GM12878 (cell line): Measurements from ENCODE around the gene TBC1D2B. TPM values are rescaled to one million over a fixed set of nuclear protein-coding genes. Genes with fewer than 3 reads are reported as not detected.
A peak's percentile ranks its signal among the peaks of the same experiment; 100 is the strongest.

Source experiments
- ATAC-seq: fragments of 200-7000 bp; cut with Tn5 transposase; 3 replicates; pipeline ENCODE4 v1.9.1; 2020; ENCODE audit warnings: mild to moderate bottlenecking, moderate library complexity
- BruUV-seq: library from RNA; stranded (reverse); fragments of 400-500 nt; replicated peaks from 2 replicates; lab custom pipeline; 2021; lab: Mats Ljungman, UMichigan
- CTCF ChIA-PET: fragments of 300-600 bp; sonication (Branson Sonifier 250); formaldehyde crosslinking; extraction: SDS; loops from one replicate; lab custom pipeline; 2021; ENCODE audit warnings: inconsistent platforms; lab: Yijun Ruan, JAX
- POLR2A ChIA-PET: fragments of 350-600 bp; formaldehyde crosslinking; extraction: SDS; loops from one replicate; lab custom pipeline; 2021; ENCODE audit warnings: inconsistent platforms; lab: Charles Lee
- RAD21 ChIA-PET: fragments of 300-600 bp; sonication (Branson Sonifier 250); formaldehyde crosslinking; loops from one replicate; lab custom pipeline; 2023; ENCODE audit warnings: antibody characterized with exemption; ENCODE audit not compliant: unreplicated experiment; lab: Charles Lee
- SMC1A ChIA-PET: fragments of 300-600 bp; sonication (Branson Sonifier 250); formaldehyde crosslinking; loops from one replicate; lab custom pipeline; 2023; ENCODE audit not compliant: unreplicated experiment, uncharacterized antibody; lab: Charles Lee
- DNase-seq: peaks from one replicate; pipeline ENCODE4 v3.0.0-alpha.2; 2011; ENCODE audit warnings: low read depth, low spot score
- FAIRE-seq: peaks from 3 replicates; lab custom pipeline; 2011; peaks lifted over from hg19 to GRCh38; lab: Jason Lieb, UNC
- H2AFZ ChIP-seq: 2 replicates; pipeline ENCODE4 v1.6.0; 2011; ENCODE audit warnings: low read depth, low read length, control low read depth; ENCODE audit not compliant: control insufficient read depth
- H3K27ac ChIP-seq: 2 replicates; pipeline ENCODE4 v1.5.1; 2011; ENCODE audit warnings: control low read depth; ENCODE audit not compliant: control insufficient read depth, insufficient read depth
- H3K27me3 ChIP-seq, 2 experiments: replicated peaks in 1 of 2; 2 replicates each; pipeline versions ENCODE4 v1.6.0 to v1.6.1; 2011; ENCODE audit warnings: low read length in 1 of 2; ENCODE audit not compliant: control insufficient read depth in 2 of 2, insufficient read depth in 2 of 2
- H3K36me3 ChIP-seq, 2 experiments: 2 replicates each; pipeline ENCODE4 v1.5.1; 2011; ENCODE audit warnings: low read length in 1 of 2; ENCODE audit not compliant: control insufficient read depth in 2 of 2, insufficient read depth in 2 of 2
- H3K4me1 ChIP-seq: 2 replicates; pipeline ENCODE4 v1.6.1; 2011; ENCODE audit warnings: mild to moderate bottlenecking, low read length, moderate library complexity, mixed read lengths; ENCODE audit not compliant: control insufficient read depth, insufficient read depth
- H3K4me2 ChIP-seq: 2 replicates; pipeline ENCODE4 v1.6.0; 2011; ENCODE audit warnings: control low read depth; ENCODE audit not compliant: control insufficient read depth, insufficient read depth
- H3K4me3 ChIP-seq: fragments of 200-600 bp; sonication (generic); 2 replicates; pipeline ENCODE4 v1.5.1; 2016
- H3K79me2 ChIP-seq: 2 replicates; pipeline ENCODE4 v1.6.0; 2011; ENCODE audit warnings: low read length; ENCODE audit not compliant: control insufficient read depth, insufficient read depth
- H3K9ac ChIP-seq: 2 replicates; pipeline ENCODE4 v1.8.0; 2011; ENCODE audit warnings: low read length, control low read depth, mixed read lengths; ENCODE audit not compliant: control insufficient read depth, insufficient read depth
- H3K9me3 ChIP-seq: replicated peaks from 3 replicates; pipeline ENCODE4 v1.5.1; 2011; ENCODE audit warnings: mild to moderate bottlenecking, low read length; ENCODE audit not compliant: control insufficient read depth, insufficient read depth
- H4K20me1 ChIP-seq: 2 replicates; pipeline ENCODE4 v1.6.0; 2011; ENCODE audit not compliant: control insufficient read depth, insufficient read depth
- ASH2L ChIP-seq: fragments of 300-600, 200-600 bp; sonication (generic); IDR thresholded peaks from 2 replicates; pipeline ENCODE4 v1.6.1; 2017; ENCODE audit warnings: low read depth, mild to moderate bottlenecking, borderline replicate concordance
- CEBPB ChIP-seq, 2 experiments: fragments of 150-350 bp in 1 of 2; IDR thresholded peaks; 2 replicates each; pipeline ENCODE4 v1.6.1; 2012 to 2014; ENCODE audit warnings: low read depth in 2 of 2, low read length in 2 of 2, borderline replicate concordance in 1 of 2, inconsistent platforms in 1 of 2
- CREB1 ChIP-seq: IDR thresholded peaks from 2 replicates; pipeline ENCODE4 v1.6.1; 2012; ENCODE audit warnings: low read depth, mild to moderate bottlenecking, inconsistent platforms
- EED ChIP-seq: sonication (generic); IDR thresholded peaks from 2 replicates; pipeline ENCODE4 v1.6.1; 2016; ENCODE audit warnings: antibody characterized with exemption, low read depth
- JUND ChIP-seq: IDR thresholded peaks from 2 replicates; pipeline ENCODE4 v1.6.1; 2012; ENCODE audit warnings: low read depth, mild to moderate bottlenecking, low read length, improper control_type of control experiment, moderate library complexity
- PBX3 ChIP-seq: IDR thresholded peaks from 2 replicates; pipeline ENCODE4 v1.6.1; 2011; ENCODE audit warnings: mild to moderate bottlenecking, low read depth, low read length, moderate library complexity; ENCODE audit not compliant: insufficient replicate concordance
- POLR2A ChIP-seq: IDR thresholded peaks from 2 replicates; pipeline ENCODE4 v1.6.1; 2011; ENCODE audit warnings: low read depth, mild to moderate bottlenecking, low read length
- POLR2AphosphoS5 ChIP-seq: IDR thresholded peaks from 2 replicates; pipeline ENCODE4 v1.6.1; 2011; ENCODE audit warnings: mild to moderate bottlenecking, low read length, inconsistent platforms
- RAD51 ChIP-seq: fragments of 450-650 bp; IDR thresholded peaks from 2 replicates; pipeline ENCODE4 v1.6.1; 2016; ENCODE audit warnings: moderate library complexity, mild to moderate bottlenecking, inconsistent platforms
- TBL1XR1 ChIP-seq: IDR thresholded peaks from 2 replicates; pipeline ENCODE4 v1.6.1; 2012; ENCODE audit warnings: low read depth, low read length, improper control_type of control experiment
- ZNF384 ChIP-seq: IDR thresholded peaks from 2 replicates; pipeline ENCODE4 v1.6.1; 2012; ENCODE audit warnings: low read depth, mild to moderate bottlenecking, low read length, improper control_type of control experiment, borderline replicate concordance
- WGBS: methylation state at CpG from one replicate; pipeline ENCODE4 v1.1.6; 2016; ENCODE audit warnings: low lambda C conversion rate; ENCODE audit not compliant: insufficient replicate concordance, insufficient coverage; ENCODE audit errors: missing lambda C conversion rate; 5-methylcytosine and 5-hydroxymethylcytosine counted together
- in situ Hi-C: fragments of 300-500 bp; cut with MboI; formaldehyde crosslinking; loops from 9 replicates; pipeline ENCODE4 v1.14.3; 2018; ENCODE audit warnings: mixed read lengths
- intact Hi-C: fragments of 100-400 bp; cut with micrococcal nuclease; formaldehyde crosslinking; loops from one replicate; pipeline ENCODE4 v1.14.2; 2022; ENCODE audit not compliant: unreplicated experiment
- polyA plus RNA-seq, 11 experiments: library from polyadenylated mRNA; depleted of rRNA in 4 of 11; unstranded in 6 of 11; stranded (reverse) in 5 of 11; fragments of >200 nt; fragmentation: Nextera tagmentation in 4 of 11; fragmentation: Illumina TruSeq in 1 of 11; extraction: Ambion mirVana in 4 of 11; extraction: Trizol in 1 of 11; gene quantifications; 1 replicate in 1 of 11; 2 replicates in 10 of 11; pipeline versions ENCODE4 v1.2.1 to v1.2.3, GENCODE V29; 2011 to 2016; ENCODE audit warnings: inconsistent platforms in 2 of 11, missing spikeins in 2 of 11, low read depth in 1 of 11
- total RNA-seq, 4 experiments: library from RNA; depleted of rRNA in 3 of 4; stranded (reverse); fragments of >200 nt in 3 of 4; fragmentation: Illumina TruSeq in 1 of 4; extraction: Trizol in 1 of 4; gene quantifications; 2 replicates each; pipeline versions ENCODE4 v1.2.1 to v1.2.3, GENCODE V29; 2013 to 2021

TBC1D2B gene
- total and polyA plus RNA-seq, 10 of the 15 experiments (the other 5 are each of a cell fraction or from before 2014, with no cell fraction given), result 1.3 to 53.4 (median 19.4) TPM

GRCh38 chr15:78038585-78039247 lies 38.8 kb downstream of the TBC1D2B start (continued):
- TF ChIP-seq TBL1XR1 (no peak), RAD51 (no peak), CREB1 (no peak), ZNF384 (no peak)

- Histone ChIP-seq H3K79me2 (no peaks in the 10 kb centered on the region; the same call in none of the 2 replicates), H3K9me3 (no peaks in the 10 kb centered on the region), H4K20me1 (no peaks in the 10 kb centered on the region; the same call in 1 of the 2 replicates), H3K9ac (no peak overlapping the region), H3K27ac (0 out of 2 replicates have a peak overlapping the region, but pooled peaks have one; percentile 13), H3K4me2 (no peak overlapping the region), H3K4me1 (peaks cover 33% of the 10 kb centered on the region), H3K27me3 (no peaks in the 10 kb centered on the region), H2AFZ (no peak overlapping the region), H3K4me3 (no peak overlapping the region), H3K36me3 (peaks cover 7 to 14% of the 10 kb centered on the region in 2 experiments)
- BruUV-seq, result no TSS peak
- ChIA-PET CTCF (interaction anchor here (1.0 to 1.1 kb wide), 2 partner anchors 13 to 155 kb away, joined by 3 read pairs; no protein-coding TSS in a partner anchor), SMC1A (interaction anchor here (6.3 to 8.4 kb wide), 2 partner anchors 12 to 32 kb away, joined by 87 to 100 read pairs; no protein-coding TSS in a partner anchor), RAD21 (no interaction called here), POLR2A (no interaction called here)
- ATAC-seq (no peak), DNase-seq (no peak), FAIRE-seq (no peak)
- intact Hi-C loops (no loop called here), in situ Hi-C loops (no loop called here)
- WGBS, result 66% methylated on average over 4 of the region's 4 CpGs
- no peak for TF ChIP-seq POLR2AphosphoS5
- TF ChIP-seq PBX3, result no peak
- no peak for TF ChIP-seq POLR2A
- TF ChIP-seq ASH2L, result no peak
- no peak for TF ChIP-seq JUND
- TF ChIP-seq CEBPB (IDR thresholded peaks at IDR 0.05; ENCODE audit: borderline replicate concordance in 1 of 2, low read depth in 2 of 2, low read length in 2 of 2), result no peak
- TF ChIP-seq EED, result no peak
Measured at GRCh38 chr15:78037779-78038305, 39.7 kb downstream of the TBC1D2B start.
